DMS114 treated with DMSO at 0.1 percent for 48 hours (cell line): ENCODE measurements around the gene PHF8.

Experiments
- DNase-seq: peaks from one replicate; lab custom pipeline; 2025; ENCODE audit not compliant: unreplicated experiment; lab: John Stamatoyannopoulos, UW

Gene PHF8

DNA sequence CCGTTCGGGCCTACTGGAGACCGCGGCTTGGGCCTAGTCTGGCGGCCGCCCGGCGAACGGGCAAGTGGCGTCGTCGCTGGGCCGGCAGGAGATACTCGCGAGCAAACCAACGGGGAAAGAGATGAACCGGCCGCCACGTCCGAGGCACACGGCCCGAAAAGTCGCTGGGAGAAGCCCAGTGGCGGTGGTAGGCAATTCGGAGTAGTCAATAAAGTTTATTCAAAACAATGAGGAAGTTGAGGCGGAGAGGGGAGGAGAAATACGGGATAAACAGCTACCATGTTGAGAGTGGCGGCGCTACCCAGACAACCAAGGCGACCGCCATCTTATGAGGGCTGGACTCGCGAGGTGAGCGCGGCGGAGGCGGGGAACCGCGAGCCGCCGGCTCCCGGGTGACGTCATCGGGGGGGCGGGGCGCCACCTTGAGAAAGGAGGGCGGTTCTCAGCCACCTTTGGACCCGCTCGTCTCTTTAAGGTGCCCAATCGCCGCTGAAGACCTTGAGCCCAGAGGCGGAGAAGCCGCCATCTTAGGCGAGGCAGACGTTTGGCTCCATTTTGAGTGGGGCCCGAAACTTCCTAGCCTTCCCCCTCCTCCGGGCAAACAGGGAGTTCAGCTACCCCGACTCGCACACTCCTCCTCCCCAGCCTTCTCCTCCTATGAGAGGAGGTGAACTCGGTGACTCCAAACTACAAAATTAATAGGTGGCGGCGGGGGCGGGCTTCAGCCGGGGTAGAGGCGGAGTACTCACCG, at the start of gene PHF8:
Gene PHF8, minus strand, starts transcription at position 348 of the 751 bp plus-strand sequence. CDS start 1,745 bp downstream, outside the sequence.
- peak; percentile 92 for DNase-seq

DNA sequence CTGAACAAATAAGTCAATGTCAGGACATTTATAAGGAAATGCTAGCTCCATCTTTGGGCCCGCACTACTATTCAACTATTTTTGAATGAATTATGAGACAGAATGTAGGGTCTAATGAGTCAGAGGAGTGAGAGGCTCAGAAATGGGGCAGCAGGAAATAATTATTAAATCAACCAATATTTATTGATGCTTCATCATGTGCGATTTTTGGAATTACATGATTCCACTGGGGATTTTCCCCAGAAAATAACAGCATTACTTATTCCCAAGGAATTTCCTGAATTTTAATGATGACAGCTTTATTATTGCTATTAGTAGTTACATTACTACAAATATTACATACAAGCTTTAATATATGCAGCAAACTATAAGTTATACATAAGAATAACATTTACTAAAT, 49.3 kb upstream of the PHF8 start:
- DNase-seq: no peak

DNA sequence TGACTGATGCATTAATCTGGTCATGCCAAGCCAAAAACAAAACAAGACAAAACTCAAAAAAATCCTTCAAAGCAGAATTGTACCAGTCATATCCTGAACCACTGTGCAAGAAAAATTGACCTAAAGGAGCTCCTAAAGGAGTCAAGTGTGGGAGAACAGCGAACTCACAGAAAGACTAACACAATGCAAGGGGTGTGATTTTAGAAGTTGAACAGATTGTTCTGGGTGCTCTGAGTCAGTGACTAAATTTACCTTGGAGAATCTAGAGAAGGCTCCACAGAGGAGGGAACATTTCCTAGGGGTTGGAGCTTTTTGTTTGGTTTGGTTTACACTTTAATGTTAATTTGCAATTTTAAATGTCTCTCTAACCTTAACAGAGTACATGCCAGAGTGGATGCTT, 48.9 kb upstream of the PHF8 start:
- DNase-seq: no peak

DNA sequence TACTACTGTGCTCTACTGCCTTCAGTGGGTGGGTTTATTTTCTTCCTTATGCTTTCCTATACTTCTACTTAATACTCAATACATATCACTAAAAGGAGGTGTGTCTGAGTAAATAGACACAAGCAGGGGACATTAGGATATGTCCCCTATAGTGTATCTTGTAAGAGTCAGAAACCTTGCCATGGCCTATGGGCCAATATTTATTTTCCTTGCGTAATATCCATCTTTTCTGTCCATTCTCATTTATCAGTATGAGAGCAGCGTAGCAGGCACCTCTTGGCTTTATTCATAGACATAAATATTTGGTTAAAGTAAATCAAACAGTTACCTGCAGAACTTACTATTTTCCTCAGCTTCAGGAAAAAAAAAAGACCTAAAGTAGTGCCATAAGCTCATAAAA, 46.6 kb upstream of the PHF8 start:
- DNase-seq: no peak

DNA sequence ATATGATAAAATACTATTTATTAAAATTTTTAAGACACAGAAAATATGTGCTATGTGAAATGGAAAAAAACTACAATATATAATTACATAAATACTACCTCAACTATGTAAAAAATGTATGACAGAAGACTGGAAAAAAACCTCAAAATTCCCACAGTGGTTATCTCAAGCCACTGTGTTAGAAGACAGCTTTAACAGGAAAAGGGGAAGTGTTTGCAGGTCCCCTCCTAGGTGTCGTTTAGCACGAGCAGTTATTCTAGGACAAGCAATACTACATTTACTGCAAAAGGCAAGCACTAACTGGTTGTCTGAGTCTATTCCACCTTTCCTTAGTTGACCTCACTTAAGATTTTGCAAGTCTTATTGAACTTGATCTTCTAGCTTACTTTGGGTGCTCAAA, 44.9 kb upstream of the PHF8 start:
- DNase-seq: no peak

DNA sequence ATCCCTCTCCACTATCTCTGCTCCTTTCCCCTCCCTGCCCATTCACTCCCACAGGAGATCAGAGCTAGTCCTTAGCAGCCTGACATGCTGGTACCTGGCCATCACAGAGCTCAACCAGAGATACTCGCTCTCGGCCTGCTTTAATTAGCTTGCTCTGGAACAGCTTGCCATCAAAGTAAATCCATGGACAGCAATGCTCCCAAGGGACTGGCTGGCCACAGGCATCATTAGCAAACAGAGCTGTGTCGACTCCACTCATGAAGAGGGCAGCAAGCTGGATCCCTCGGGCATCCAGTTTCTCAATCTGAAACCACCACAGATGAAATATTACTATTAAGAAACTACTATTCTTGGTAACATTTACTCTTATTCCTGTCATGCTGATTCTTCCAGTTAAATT, 43.4 kb upstream of the PHF8 start:
- no peak for DNase-seq

DNA sequence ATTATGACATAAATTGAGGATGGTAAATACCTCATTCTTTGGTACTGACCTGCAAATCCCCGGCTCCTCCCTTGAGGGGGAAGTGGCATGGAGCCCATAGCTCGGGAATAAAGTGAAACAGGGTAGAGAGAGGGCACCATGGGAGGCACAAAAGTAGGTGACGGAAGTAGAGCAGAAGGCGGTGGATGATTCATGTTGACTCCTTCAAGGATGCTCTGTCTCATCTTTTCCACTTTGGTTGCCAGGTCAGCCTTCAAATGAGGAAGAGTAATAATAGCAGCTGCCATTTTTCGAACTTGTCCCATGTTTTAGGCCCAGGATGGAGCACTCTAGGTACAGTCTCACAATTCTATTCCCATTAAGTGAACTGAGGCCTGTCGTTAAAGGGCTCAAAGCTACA, 41.4 kb upstream of the PHF8 start:
- DNase-seq: no peak

DNA sequence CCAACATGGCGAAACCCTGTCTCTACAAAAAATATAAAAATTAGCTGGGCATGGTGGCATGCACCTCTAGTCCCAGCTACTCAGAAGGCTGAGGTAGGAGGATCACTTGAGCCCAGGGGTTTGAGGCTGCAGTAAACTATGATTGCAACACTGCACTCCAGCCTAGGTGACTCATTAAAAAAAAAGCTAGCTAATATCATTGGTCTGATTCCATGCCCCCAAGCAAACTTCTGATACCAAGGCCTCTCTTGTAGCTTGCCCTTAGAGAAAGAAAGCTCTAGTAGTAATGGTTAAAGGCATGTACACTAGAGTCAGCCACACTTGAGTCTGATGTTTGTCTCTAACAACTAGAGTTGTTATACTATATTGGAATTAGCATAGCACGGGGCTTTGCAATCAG, 32.6 kb upstream of the PHF8 start:
- DNase-seq: no peak

DNA sequence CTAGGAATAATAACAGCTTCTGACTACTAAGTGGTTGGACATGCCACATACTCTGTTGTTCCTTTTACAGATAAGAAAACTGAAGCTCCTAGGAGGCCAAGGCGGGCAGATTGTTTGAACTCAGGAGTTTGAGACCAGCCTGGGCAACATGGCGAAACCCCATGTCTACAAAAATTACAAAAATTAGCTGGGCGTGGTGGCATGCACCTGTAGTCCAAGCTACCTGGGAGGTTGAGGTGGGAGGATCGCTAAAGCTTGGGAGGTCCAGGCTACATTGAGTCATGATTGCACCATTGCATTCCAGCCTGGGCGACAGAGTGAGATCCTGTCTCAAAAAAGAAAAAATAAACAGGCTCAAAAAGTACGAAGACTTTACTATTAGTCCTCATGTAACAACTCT, 30.6 kb upstream of the PHF8 start:
- DNase-seq: no peak

DNA sequence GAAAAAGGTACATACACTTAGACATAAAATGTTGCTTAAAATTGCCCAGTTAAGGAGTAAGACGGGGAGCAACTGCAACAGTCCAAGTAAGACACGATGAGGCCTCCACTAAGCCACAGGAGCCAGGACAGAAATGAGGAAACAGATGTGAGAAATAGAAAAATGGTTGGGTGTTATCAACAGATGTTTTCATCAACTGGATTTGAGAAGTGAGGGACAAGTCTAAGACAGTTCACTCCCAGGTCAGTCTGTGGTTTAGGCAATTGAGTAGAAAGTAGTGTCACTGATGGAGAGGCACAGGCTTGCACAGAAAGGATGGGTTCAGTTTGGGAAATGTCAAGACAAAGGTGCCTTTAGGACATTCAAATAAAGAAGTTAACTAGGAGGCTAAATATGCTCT, 23.5 kb upstream of the PHF8 start:
- DNase-seq: no peak

DNA sequence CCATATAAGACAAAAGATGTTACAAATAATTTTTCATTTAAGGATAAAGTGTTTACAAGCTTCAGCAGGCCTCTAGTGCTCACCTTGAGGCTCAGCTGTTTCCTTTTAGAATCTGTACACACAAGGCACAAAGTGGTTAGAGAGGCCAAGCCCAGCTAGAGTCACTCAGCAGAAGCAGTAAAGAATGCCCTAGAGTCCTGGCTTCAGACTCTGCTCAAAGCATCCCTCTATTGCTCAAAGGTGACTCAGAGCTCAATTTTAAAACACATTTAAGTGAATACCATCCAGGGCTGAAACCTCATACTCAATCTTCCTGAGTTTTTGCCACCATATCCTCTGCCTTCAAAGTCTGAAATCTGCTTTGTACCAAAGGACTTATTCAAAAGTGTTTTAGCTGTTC, 22.6 kb upstream of the PHF8 start:
- DNase-seq: no peak

DNA sequence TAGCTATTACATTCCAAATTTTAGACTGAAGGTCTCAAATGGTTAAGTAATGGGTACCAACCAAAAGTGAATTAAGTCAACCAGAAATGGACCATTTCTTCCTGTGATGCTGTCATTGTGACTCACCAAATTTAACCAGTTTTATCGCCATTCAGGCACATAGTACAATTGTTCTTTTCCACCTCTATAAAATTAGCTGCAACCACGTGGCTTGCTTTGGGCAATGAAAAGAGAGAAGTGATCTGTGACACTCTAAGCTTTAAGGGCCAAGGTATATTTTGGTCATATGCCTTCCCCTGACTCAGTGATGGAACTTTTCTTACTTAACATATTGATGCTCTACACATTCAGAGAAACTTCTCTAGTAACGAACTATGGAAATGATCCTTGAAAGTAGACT, 20.3 kb upstream of the PHF8 start:
- no peak for DNase-seq

DNA sequence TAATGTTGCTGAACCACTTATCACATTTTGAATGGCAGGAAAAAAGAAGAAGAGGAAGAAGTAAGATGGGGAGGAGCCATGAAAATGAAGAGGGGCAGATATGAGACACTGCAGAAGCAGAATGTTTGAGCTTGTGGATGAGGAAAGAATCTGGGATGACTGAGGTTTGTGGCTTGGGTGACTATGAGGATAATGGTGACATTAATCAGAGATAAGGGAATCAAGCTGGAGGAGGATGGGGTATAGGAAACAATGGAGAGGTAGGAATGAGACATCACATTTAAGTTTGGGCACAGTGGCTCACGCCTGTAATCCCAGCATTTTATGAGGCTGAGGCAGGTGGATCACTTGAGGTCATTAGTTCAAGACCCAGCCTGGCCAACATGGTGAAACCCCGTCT, 19.1 kb upstream of the PHF8 start:
- no peak for DNase-seq

DNA sequence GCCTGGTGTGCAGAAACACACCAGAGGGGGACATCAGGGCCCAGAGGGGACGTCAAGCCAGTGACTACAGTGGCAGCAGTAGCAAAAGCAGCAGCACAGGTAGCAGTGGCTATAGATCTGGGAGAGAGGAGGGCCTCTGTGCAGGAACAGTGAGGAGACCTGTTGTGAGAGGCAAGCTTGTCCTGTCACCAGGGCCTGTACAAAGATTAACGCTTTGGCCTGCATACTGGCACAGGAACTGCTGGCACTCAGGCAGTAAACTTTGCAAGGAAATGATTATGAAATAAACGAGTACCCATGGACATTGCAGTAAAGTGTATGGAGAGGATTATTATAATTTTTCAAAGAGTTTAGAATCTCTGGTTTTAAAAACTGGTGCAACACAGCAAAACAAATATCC, 5.5 kb upstream of the PHF8 start:
- DNase-seq: no peak

DNA sequence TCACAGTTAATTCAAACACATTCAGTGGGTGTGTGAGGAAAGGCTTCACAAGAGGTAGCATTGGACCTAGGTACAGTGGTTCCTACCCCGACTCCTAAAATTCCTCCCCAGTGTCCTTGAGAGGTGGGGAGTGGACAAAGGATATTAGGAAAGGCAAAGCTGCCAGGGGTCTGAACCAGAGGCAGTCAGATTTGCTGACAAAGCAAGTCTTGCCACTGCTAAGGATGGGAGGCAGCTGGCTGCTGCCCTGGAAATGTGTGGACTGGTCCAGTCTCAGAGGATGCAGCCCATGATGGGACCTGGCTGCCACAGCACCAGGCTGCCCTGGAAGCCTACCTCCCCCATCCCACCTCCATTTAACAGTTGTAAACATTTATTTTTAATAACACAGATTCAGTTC, 4.1 kb upstream of the PHF8 start:
- DNase-seq: no peak

DNA sequence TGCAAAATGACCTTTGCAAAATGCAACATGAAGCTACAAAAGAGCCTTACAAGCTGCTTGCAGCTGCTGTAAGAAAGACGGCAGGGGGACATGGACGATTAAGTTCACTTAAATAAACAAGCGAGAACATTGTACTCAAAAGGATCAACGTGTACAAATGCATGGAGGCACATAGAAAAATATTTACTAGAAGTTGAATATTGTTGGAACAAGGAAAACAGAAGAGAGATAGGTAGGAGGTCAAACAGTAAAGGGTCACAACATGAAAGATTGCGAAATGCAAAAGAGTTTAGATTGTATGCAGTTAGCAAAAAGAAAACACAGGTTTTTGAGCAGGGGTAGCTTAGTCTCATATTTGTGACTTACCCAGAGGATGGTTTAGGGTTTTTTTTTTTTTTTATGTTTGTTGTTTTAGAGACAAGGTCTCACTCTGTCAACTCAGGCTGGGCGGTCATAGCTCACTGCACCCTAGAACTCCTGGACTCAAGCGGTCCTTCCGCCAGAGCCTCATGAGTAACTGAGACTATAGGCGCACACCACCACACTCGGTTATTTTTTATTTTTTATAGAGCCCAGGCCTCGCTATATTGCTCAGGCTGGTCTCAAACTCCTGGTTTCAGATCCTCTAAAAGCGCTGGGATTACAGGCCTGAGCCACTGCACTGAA, 1.4 kb upstream of the PHF8 start:
- no peak for DNase-seq

DNA sequence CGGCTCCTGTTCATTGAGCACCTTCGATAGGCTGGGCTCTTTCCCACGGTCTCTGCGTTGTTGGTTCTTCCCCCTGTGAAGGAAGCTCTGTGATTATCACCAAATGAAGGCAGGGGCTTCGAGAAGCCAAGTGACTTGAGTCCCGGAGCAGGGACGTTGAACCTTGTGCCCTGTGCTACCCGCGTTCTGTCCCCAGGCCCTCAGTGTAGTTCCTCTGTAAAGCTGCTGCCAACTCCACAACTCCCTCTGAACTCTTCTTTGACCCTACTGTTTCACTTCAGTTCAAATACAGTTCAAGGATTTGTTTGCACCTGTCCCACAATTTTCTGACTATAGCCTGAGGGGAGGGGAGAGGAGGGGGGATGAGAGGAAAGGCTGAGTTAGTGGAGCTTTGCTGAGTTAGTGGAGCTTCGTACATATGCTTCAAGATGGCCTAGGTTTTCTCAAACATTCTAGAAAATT, 635 bp upstream of the PHF8 start:
- DNase-seq: no peak

DNA sequence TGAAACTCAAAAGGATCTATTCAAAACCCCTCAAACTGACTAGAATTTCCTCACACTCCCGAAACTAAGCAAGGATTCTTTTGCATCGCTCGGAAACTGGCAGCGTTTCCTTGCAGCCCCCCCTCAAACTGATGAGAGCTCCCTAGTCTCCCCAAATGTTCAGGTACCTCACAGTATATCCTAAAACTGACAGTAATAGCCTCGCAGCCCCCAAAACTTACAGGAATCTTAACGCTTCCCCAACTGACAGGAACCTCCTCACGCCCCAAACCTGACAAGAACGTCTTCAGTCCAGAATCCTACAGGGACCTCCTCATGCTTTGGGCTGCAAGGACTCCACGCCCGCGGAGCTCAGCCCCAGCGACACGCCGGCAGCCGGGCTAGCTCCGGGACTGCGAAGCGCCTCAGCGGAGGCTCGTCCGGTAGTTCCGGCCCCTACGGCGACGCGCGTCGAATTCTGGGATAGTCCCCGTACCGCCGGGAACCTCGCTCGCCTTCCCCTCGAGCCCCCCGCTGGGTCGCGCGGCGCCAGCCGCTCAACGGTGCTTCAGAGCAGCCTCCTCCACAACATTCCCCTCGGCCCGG, 640 bp downstream of the PHF8 start:
- DNase-seq: no peak

DNA sequence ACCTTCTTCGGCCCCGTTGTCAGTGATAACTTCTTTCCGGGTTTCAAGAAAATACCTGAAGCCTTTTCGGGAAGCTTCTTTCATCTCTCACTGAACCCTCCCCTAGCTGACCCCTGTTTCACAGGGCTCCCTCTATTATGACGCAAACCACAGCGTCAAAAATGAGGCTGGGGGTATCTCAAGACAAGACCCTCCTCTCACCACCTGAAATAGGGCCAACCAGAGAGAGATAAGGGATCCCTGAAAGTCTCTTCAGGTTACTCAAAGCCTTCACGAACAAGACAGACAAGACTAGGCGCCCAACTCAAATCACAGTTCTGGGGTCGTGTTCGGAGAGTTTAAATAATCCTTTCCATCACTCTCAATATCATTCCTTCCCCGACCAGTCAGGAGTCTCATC, 1.2 kb downstream of the PHF8 start:
- no peak for DNase-seq

DNA sequence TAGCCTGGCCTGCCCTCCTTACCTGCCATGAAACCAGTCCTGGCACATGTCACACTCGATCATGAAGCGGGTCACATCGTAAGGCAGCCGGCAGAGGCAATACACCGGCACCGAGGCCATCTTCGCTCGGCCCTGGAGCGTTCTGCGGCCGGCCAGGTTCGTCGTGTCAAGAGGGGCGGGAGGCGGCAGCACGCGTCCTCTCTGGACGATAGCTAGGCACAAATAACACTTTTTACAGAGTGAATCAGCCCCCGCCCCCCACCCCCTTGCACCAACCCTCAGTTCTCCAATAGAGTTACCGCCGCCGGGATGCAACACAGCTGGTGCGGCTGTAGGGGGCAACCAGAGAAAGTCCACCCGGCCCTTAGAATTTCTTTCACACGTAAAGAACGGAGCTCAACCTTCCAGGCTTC, 1.7 kb downstream of the PHF8 start:
- peak; percentile 8 for DNase-seq

DNA sequence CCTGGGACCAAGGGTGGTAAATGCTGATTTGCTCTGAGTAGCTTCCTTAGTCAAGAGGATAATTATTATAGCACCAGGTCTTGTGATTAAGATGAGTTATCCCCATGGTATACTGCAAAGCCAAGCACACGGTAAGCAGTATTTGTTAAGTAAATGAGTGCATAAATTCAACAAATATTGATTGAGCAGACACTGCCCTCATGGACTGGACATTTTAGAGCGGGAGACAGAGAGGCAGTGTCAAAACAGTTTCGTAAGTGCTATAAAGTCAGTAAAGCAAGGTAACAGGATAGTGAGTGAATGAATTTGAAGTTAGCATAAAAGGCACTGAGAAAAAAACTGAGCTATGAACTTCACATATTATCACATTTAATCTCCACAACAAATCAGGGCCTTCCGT, 13.9 kb downstream of the PHF8 start:
- no peak for DNase-seq

DNA sequence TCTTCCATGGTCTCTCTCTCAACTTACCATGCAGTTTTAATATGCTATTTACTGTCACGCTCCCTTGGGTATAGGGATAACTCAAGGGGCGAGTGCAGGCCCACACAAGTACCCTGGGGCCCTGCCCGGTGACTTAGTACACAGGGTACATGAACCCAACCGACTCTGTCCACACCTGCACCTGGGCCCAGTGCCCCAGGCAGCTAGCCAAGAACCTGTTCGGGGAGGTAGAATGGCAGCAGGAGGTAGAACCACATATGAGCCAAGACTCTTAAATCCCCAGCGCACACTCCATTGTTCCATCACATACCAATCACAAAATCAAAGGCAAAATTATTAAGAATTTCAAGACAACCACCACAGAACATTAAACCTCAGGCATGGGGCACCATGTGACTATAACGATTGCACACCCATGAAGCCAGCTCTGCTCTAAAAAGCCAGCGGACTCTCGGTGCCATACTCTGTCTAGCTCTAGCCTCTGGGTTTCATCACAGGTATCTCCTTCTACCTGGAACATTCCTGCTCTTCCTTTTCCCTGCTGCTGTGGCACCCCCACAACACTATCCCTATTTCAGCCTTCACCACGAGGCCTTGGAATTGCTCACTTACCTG, 14.6 kb downstream of the PHF8 start:
- no peak for DNase-seq
